Effector CD4-positive, alpha-beta T cell (primary cell): ENCODE data around the gene CENPF.
A peak's percentile ranks its signal among the peaks of the same experiment; 100 is the strongest.

Source experiments
- DNase-seq: peaks from one replicate; pipeline ENCODE4 v3.0.0-alpha.2; 2020

The CENPF gene

GRCh38 chr1:214621236-214621635 lies 18.2 kb downstream of the CENPF start:
- no peak for DNase-seq

DNA sequence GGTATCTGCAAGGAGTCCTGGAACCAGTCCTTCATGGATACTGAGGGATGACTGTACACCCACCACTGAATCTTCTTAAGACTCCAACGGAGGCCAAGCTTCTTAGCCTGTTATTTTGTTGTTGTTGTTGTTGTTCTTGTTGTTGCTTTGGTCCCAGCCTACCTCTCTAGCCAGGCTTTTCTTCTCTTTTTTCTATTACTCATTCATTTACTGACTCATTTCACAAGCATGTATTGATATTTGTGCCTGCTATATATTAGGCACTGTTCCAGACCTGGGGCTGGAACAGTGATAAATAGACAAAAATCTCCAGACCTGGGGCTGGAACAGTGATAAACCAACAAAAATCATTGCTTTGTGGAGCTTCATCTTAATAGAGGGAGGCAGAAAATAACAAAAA lies 20.4 kb downstream of the CENPF start:
- DNase-seq = no peak

DNA sequence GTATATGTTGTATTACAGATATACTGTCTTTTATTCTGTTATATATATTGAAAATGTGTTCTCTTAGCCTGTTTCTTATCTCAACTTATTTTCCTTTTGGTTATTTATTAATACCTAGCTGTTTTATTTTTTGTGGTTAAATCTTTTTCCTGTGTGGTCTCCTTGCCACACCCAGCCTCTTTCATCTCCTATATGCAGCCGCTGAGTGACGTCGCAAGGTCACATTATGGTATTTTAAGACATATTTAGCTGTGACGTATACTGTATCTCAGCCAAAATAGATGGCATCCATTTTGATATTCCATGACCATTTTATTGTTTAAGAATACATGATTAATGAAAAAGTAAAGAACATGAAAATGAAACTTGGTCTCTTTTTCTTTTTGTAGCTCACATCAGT lies 29.1 kb downstream of the CENPF start:
- DNase-seq = peak; percentile 37

DNA sequence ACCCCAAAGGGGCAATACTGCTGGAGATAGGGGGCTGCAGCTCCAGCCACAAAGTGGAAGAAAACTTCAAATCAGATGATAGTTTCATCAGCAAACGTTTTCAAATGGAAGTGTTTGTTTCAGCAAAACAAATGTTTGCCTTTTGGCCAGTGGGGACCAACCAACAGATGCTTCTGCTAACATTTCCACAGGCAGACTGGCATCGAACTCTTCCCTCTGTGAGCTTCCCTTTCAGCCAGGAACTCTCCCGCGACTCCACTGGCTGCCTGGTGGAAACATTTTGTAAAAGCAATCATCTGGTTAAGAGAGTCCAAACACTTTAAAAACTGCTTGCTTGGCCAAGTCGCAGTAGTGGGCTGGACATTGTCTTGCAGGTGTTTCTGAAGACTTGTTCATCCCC lies 30.7 kb downstream of the CENPF start:
- no peak for DNase-seq

DNA sequence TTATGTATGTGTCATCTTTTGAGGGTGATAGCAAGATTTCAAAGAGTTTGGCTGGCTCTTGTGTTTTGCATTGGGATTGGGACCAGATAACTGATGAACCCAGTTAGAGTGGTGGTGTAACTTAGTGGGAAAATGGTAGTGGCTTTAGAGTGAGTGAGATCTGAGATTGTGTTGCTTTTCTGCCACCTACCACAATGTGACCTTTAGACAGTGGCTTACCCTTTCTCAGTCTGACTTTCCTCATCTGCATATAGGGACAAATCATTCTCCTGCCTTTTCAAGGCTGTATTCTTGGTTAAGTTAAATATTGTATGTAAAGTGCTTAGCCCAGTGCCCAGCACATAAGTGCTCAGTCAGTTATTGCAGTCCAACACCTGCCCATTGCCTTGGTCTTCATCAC lies 31.3 kb downstream of the CENPF start:
- DNase-seq = no peak

GRCh38 chr1:214635086-214635485 lies 32.1 kb downstream of the CENPF start:
- no peak for DNase-seq

GRCh38 chr1:214635506-214635905 lies 32.5 kb downstream of the CENPF start:
- no peak for DNase-seq

DNA sequence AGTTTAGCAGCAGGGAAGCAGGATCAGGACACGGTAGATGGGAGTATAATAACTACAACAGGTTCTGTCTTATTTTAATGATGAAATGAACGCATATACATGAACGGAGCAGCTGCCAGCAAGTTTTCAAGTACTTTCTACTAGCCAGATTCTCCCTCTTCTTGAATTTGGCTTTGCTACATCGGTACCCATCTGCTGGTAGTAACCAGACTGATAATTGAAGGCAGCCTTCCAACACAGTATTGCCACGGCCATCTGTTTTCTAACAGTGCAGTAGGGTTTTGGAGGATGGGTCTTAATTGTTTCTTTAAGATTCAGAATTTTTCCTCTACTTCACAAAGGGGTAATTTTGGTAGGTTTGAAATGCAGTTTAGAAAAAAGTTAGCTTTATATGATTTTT lies 33.4 kb downstream of the CENPF start:
- no peak for DNase-seq

- DNase-seq = no peak
These were observed 34.1 kb downstream of the CENPF start for GRCh38 chr1:214637125-214637524.

GRCh38 chr1:214637722-214638458 lies 34.9 kb downstream of the CENPF start:
- DNase-seq = no peak

DNA sequence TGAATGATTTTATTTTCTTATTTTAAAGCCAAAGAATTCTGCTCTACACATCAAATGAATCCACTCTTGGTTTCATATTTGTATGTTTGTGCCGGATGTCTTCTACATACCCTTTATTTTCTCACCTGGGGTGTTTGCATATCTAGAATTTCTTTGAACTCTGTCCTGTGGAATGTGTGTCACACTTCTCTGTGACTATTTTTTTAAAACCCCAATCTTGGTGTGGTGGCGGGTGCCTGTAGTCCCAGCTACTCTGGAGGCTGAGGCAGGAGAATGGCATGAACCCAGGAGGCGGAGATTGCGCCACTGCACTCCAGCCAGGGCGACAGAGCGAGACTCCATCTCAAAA lies 35.4 kb downstream of the CENPF start:
- no peak for DNase-seq

GRCh38 chr1:214638997-214639396 lies 36.0 kb downstream of the CENPF start:
- no peak for DNase-seq

DNA sequence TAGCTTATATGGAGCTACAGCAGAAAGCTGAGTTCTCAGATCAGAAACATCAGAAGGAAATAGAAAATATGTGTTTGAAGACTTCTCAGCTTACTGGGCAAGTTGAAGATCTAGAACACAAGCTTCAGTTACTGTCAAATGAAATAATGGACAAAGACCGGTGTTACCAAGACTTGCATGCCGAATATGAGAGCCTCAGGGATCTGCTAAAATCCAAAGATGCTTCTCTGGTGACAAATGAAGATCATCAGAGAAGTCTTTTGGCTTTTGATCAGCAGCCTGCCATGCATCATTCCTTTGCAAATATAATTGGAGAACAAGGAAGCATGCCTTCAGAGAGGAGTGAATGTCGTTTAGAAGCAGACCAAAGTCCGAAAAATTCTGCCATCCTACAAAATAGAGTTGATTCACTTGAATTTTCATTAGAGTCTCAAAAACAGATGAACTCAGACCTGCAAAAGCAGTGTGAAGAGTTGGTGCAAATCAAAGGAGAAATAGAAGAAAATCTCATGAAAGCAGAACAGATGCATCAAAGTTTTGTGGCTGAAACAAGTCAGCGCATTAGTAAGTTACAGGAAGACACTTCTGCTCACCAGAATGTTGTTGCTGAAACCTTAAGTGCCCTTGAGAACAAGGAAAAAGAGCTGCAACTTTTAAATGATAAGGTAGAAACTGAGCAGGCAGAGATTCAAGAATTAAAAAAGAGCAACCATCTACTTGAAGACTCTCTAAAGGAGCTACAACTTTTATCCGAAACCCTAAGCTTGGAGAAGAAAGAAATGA lies 37.6 kb downstream of the CENPF start:
- DNase-seq = no peak

- no peak for DNase-seq
These were observed 38.4 kb downstream of the CENPF start for GRCh38 chr1:214641214-214641895.

DNA sequence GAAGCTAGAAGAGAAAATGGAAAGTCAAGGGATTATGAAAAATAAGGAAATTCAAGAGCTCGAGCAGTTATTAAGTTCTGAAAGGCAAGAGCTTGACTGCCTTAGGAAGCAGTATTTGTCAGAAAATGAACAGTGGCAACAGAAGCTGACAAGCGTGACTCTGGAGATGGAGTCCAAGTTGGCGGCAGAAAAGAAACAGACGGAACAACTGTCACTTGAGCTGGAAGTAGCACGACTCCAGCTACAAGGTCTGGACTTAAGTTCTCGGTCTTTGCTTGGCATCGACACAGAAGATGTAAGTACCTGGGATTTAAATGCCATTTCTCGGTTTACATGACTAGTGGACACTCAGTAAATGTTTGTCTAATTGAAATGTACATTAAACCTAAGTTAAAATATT lies 40.0 kb downstream of the CENPF start:
- no peak for DNase-seq

GRCh38 chr1:214645712-214646111 lies 42.7 kb downstream of the CENPF start:
- DNase-seq = no peak

GRCh38 chr1:214648801-214649200 lies 45.8 kb downstream of the CENPF start:
- DNase-seq = no peak

DNA sequence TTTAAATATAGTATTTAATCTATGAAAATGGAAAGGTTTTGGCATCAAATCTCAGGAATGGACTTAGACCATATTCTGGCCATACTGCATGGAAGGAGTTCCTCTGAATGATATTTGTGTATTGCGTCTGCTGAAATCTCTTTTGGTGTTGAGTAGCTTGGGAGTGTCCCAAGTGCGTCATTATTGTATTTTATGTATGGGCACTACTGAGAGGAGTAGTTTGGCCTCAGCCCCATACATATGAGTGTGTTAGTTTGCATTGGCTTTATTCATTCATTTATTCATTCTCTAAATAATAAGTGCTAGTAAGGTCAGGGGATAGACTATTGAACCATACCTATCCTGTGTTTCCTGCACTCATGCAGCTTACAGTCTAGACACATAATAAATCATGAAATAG lies 46.6 kb downstream of the CENPF start:
- DNase-seq = no peak

- no peak for DNase-seq
These were observed 47.7 kb downstream of the CENPF start for GRCh38 chr1:214650664-214651063.

DNA sequence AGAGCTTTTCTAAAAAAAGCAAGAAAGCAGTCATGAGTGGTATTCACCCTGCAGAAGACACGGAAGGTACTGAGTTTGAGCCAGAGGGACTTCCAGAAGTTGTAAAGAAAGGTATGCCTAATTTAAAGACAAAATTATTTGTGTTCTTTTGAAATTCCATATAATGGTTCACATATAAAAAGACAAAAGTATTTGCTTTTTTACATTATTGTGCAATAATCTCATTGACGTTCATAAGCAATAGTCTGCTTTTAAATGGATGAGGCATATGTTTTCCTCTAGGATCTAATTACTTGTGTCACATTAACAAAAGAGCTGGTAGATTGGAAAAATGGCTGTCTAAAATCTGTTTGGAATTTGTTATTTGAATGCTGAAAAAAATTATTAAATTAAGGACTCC lies 54.3 kb downstream of the CENPF start:
- no peak for DNase-seq

- no peak for DNase-seq
These were observed 55.2 kb downstream of the CENPF start for GRCh38 chr1:214658175-214658574.

- DNase-seq = no peak
These were observed 55.8 kb downstream of the CENPF start for GRCh38 chr1:214658785-214659184.

DNA sequence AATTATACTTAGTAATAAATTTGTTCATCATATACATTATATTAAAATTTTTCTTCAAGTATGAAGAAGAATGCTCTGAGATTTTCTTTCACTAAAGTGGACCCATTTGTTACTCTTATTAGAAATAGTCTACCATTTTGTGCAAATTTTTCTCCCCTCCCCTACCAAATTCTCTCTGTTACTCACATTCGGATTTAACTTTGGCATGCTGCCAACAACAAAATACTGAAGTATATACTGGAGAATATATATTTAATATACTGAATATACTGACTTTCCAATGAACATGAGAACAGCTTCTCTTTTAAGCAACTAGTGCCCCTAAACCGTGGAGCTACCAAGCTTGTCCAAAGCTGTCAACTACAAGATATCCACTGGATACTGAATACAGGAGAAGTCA lies 57.2 kb downstream of the CENPF start:
- no peak for DNase-seq

GRCh38 chr1:214660900-214661299 lies 57.9 kb downstream of the CENPF start:
- no peak for DNase-seq
